CD1c-positive myeloid dendritic cell (primary cell): ENCODE measurements around the gene NF2.

Experiments
- DNase-seq: peaks from one replicate; pipeline ENCODE4 v3.0.0-alpha.2; 2016; ENCODE audit errors: extremely low spot score

The NF2 gene

GRCh38 chr22:29665486-29665885 lies 62.1 kb downstream of the NF2 start:
- DNase-seq, result no peak

- no peak for DNase-seq
These were observed 65.2 kb downstream of the NF2 start for GRCh38 chr22:29668673-29669072.

GRCh38 chr22:29670626-29671025 lies 67.2 kb downstream of the NF2 start:
- DNase-seq, result no peak

- DNase-seq, result no peak
These were observed 70.1 kb downstream of the NF2 start for GRCh38 chr22:29673361-29674066.

GRCh38 chr22:29674121-29674520 lies 70.7 kb downstream of the NF2 start:
- DNase-seq, result no peak

GRCh38 chr22:29679316-29679715 lies 75.9 kb downstream of the NF2 start:
- DNase-seq, result no peak

- no peak for DNase-seq
These were observed 80.1 kb downstream of the NF2 start for GRCh38 chr22:29683536-29683935.

GRCh38 chr22:29684244-29684643 lies 80.8 kb downstream of the NF2 start:
- no peak for DNase-seq

- DNase-seq, result no peak
These were observed 85.9 kb downstream of the NF2 start for GRCh38 chr22:29689206-29689879.

GRCh38 chr22:29689880-29690213 lies 86.4 kb downstream of the NF2 start:
- peak; percentile 43 for DNase-seq

GRCh38 chr22:29690476-29690875 lies 87.0 kb downstream of the NF2 start:
- no peak for DNase-seq

- no peak for DNase-seq
These were observed 88.3 kb downstream of the NF2 start for GRCh38 chr22:29691636-29692326.

- no peak for DNase-seq
These were observed 88.9 kb downstream of the NF2 start for GRCh38 chr22:29692327-29692640.

- no peak for DNase-seq
These were observed 89.7 kb downstream of the NF2 start for GRCh38 chr22:29693161-29693560.

GRCh38 chr22:29693671-29694070 lies 90.2 kb downstream of the NF2 start:
- DNase-seq, result no peak

- DNase-seq, result no peak
These were observed 91.9 kb downstream of the NF2 start for GRCh38 chr22:29695129-29695926.

GRCh38 chr22:29697853-29698598 lies 94.6 kb downstream of the NF2 start:
- no peak for DNase-seq

GRCh38 chr22:29700206-29700899 lies 96.9 kb downstream of the NF2 start:
- DNase-seq, result no peak

GRCh38 chr22:29700900-29701154 lies 97.4 kb downstream of the NF2 start:
- DNase-seq, result no peak

GRCh38 chr22:29701155-29701999 lies 97.9 kb downstream of the NF2 start:
- DNase-seq, result peak; percentile 18
